ENCODE data around the gene PPID.
"Not testable (repeated sequence)": the region's sequence is repeated elsewhere in the genome, so short reads cannot be mapped to it uniquely, and the experiment has no call there.

PPID gene

GRCh38 chr4:158738866-158739265, 15.7 kb upstream of the PPID start:
- no peak for FAIRE-seq
- DNase-seq (ENCODE audit: insufficient read length, low spot score), result no peak

- DNase-seq (ENCODE audit: insufficient read length, low spot score) (peak; percentile 28), FAIRE-seq (peak; percentile 94)
Measured at GRCh38 chr4:158729716-158730559, 6.7 kb upstream of the PPID start.

GRCh38 chr4:158728236-158728635, 5.0 kb upstream of the PPID start:
- no peak for FAIRE-seq
- no peak for DNase-seq (ENCODE audit: insufficient read length, low spot score)

- DNase-seq (ENCODE audit: insufficient read length, low spot score) (no peak), FAIRE-seq (no peak)
Measured at GRCh38 chr4:158726633-158727032, 3.4 kb upstream of the PPID start.

GRCh38 chr4:158724637-158725036, 1.4 kb upstream of the PPID start:
- DNase-seq (ENCODE audit: insufficient read length, low spot score), result no peak
- peak; percentile 45 for FAIRE-seq

GRCh38 chr4:158722291-158722916, 792 bp downstream of the PPID start:
- DNase-seq (ENCODE audit: insufficient read length, low spot score), result no peak
- FAIRE-seq, result no peak

GRCh38 chr4:158721680-158722079, 1.5 kb downstream of the PPID start:
- DNase-seq (ENCODE audit: insufficient read length, low spot score) (no peak), FAIRE-seq (peak; percentile 86)

GRCh38 chr4:158715802-158716201, 7.4 kb downstream of the PPID start:
- peak; percentile 4 for FAIRE-seq

GRCh38 chr4:158714937-158715336, 8.3 kb downstream of the PPID start:
- FAIRE-seq (no peak), DNase-seq (ENCODE audit: insufficient read length, low spot score) (no peak)

More at GRCh38 chr4:158715802-158716201, 7.4 kb downstream of the PPID start:
- no peak for DNase-seq (ENCODE audit: insufficient read length, low spot score)

- DNase-seq (ENCODE audit: insufficient read length, low spot score); FAIRE-seq: not testable (repeated sequence)
Measured at GRCh38 chr4:158712622-158713021, 10.6 kb downstream of the PPID start.

GRCh38 chr4:158710814-158711213, 12.4 kb downstream of the PPID start:
- FAIRE-seq (no peak), DNase-seq (ENCODE audit: insufficient read length, low spot score) (no peak)

GRCh38 chr4:158704274-158704673, 18.9 kb downstream of the PPID start:
- no peak for FAIRE-seq

GRCh38 chr4:158688813-158689212, 34.4 kb downstream of the PPID start:
- FAIRE-seq (no peak), DNase-seq (ENCODE audit: insufficient read length, low spot score) (no peak)

More at GRCh38 chr4:158704274-158704673, 18.9 kb downstream of the PPID start:
- no peak for DNase-seq (ENCODE audit: insufficient read length, low spot score)

- no peak for DNase-seq (ENCODE audit: insufficient read length, low spot score)
- no peak for FAIRE-seq
Measured at GRCh38 chr4:158682066-158682465, 41.1 kb downstream of the PPID start.

GRCh38 chr4:158681629-158682028, 41.6 kb downstream of the PPID start:
- DNase-seq (ENCODE audit: insufficient read length, low spot score) (no peak), FAIRE-seq (no peak)

GRCh38 chr4:158678767-158679166, 44.4 kb downstream of the PPID start:
- DNase-seq (ENCODE audit: insufficient read length, low spot score) (no peak), FAIRE-seq (no peak)

GRCh38 chr4:158676076-158676475, 47.1 kb downstream of the PPID start:
- FAIRE-seq, result no peak
- DNase-seq (ENCODE audit: insufficient read length, low spot score), result no peak

GRCh38 chr4:158673633-158674032, 49.6 kb downstream of the PPID start:
- DNase-seq (ENCODE audit: insufficient read length, low spot score) (no peak), FAIRE-seq (peak; percentile 37)

- FAIRE-seq (peak; percentile 99), DNase-seq (ENCODE audit: insufficient read length, low spot score) (peak; percentile 82)
Measured at GRCh38 chr4:158671915-158672806, 51.0 kb downstream of the PPID start, which contains the start of gene ETFDH. Gene ETFDH, plus strand, starts transcription at chr4:158672296. Its CDS starts 161 bp downstream, at chr4:158672457.

- DNase-seq (ENCODE audit: insufficient read length, low spot score) (no peak), FAIRE-seq (no peak)
Measured at GRCh38 chr4:158671665-158671914, 51.6 kb downstream of the PPID start, which contains the start of gene C4orf46. Gene C4orf46, minus strand, starts transcription at chr4:158671887. Its CDS starts 86 bp downstream, at chr4:158671801.
